ACHN (cell line): ENCODE measurements around the gene DLL3.
A peak's percentile ranks its signal among the peaks of the same experiment; 100 is the strongest.
"Not testable (repeated sequence)": the region's sequence is repeated elsewhere in the genome, so short reads cannot be mapped to it uniquely, and the experiment has no call there.

Source experiments
- DNase-seq: peaks from one replicate; pipeline ENCODE4 v3.0.0-alpha.2; 2015
- in situ Hi-C: cut with HindIII; loops from 2 replicates; pipeline ENCODE4 v1.10.0; 2017; ENCODE audit warnings: low sequenced_read_pairs, low pct_ligation_motif_present, low pct_unique_long_range_greater_than_20kb

DLL3 gene, protein sequence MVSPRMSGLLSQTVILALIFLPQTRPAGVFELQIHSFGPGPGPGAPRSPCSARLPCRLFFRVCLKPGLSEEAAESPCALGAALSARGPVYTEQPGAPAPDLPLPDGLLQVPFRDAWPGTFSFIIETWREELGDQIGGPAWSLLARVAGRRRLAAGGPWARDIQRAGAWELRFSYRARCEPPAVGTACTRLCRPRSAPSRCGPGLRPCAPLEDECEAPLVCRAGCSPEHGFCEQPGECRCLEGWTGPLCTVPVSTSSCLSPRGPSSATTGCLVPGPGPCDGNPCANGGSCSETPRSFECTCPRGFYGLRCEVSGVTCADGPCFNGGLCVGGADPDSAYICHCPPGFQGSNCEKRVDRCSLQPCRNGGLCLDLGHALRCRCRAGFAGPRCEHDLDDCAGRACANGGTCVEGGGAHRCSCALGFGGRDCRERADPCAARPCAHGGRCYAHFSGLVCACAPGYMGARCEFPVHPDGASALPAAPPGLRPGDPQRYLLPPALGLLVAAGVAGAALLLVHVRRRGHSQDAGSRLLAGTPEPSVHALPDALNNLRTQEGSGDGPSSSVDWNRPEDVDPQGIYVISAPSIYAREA

DNA sequence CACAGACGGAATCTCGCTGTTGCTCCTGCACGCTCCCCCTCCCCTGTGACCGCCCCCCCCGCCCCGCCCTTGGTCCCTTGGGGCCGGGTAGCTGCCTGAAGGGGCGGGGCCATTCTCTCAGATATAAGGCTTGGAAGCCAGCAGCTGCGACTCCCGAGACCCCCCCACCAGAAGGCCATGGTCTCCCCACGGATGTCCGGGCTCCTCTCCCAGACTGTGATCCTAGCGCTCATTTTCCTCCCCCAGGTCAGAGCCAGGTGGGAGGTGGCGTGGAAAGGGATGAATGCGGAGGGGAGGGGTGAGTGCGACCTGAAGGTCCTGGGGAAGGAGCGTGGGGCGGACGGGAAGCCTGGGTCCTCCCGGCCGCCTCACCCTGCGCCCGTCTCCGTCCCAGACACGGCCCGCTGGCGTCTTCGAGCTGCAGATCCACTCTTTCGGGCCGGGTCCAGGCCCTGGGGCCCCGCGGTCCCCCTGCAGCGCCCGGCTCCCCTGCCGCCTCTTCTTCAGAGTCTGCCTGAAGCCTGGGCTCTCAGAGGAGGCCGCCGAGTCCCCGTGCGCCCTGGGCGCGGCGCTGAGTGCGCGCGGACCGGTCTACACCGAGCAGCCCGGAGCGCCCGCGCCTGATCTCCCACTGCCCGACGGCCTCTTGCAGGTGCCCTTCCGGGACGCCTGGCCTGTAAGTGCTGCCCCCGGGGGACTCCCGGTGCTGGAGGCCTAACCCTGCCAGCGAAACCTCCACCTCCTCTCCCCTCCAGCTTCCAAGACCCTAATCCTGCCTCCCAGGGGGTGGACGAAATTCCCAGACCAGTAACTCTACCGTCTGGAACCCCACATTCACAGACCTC lies at the start of gene DLL3:
Gene DLL3 (plus strand): TSS at position 150 of the 845 bp plus-strand sequence. CDS start 28 bp downstream, at position 178.
- DNase-seq, result no peak

GRCh38 chr19:39449116-39449797 lies 49.5 kb upstream of the DLL3 start:
- in situ Hi-C loops, result no loop called here
- no peak for DNase-seq

More for the DNA sequence above, at the start of gene DLL3:
- in situ Hi-C loops, result no loop called here

DNA sequence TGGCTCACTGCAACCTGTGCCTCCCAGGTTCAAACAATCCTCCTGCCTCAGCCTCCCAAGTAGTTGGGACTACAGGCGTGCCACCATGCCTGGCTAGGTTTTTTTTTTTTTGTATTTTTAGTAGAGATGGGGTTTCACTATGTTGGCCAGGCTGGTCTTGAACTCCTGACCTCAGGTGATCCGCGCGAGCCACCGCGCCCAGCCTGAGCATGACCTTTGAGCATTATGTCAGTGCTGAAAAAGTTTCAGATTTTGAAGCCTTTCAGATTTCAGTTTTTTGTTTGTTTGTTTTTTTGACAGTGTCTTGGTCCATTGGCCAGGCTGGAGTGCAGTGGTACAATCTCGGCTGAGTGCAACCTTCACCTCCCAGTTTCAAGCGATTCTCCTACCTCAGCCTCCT lies 47.5 kb upstream of the DLL3 start:
- in situ Hi-C loops, DNase-seq: not testable (repeated sequence)

- no peak for DNase-seq
- in situ Hi-C loops, result no loop called here
These were observed 35.3 kb upstream of the DLL3 start for GRCh38 chr19:39463403-39463802.

- in situ Hi-C loops, result no loop called here
- DNase-seq, result no peak
These were observed 32.6 kb upstream of the DLL3 start for GRCh38 chr19:39465956-39466747.

DNA sequence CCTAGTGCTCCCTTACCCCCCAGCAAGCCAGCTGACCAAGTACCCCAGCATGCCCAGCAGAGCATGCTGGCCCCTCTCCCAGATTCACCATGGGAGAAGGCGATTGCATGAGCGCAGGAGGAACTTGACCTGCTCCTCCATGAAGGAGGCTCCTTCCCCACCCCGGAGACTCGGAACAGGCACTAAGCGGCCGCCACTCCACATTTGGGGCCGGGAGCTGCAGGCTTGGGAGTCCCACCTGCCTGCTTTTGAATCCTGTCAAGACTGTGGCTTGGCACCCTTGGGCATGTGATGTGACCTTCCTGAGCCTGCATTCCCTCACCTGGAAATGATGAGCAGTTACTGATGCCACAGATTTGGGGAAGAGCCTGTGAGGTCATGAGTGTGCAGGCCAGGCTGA lies 30.8 kb upstream of the DLL3 start:
- DNase-seq, result no peak
- in situ Hi-C loops, result no loop called here

DNA sequence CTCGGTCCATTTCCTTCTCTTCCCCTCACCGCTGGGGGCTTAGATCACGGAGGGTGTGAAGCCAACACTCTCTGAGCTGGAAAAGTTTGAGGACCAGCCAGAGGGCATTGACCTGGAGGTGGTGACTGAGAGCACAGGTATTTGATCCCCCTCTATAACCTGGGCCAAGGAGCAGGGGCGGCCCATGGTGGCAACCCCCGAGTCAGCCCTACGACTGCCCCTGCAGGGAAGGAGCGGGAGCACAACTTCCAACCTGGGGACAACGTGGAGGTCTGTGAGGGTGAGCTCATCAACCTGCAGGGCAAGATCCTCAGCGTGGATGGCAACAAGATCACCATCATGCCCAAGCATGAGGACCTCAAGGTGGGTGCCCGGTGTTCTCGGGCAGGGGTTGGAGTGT lies 29.7 kb upstream of the DLL3 start:
- in situ Hi-C loops, result no loop called here
- DNase-seq, result no peak

GRCh38 chr19:39469567-39469966 lies 29.2 kb upstream of the DLL3 start:
- in situ Hi-C loops, result no loop called here
- DNase-seq, result no peak

- no peak for DNase-seq
- in situ Hi-C loops, result no loop called here
These were observed 27.9 kb upstream of the DLL3 start for GRCh38 chr19:39470724-39471339.

- DNase-seq, result no peak
- in situ Hi-C loops, result no loop called here
These were observed 26.8 kb upstream of the DLL3 start for GRCh38 chr19:39471756-39472536.

DNA sequence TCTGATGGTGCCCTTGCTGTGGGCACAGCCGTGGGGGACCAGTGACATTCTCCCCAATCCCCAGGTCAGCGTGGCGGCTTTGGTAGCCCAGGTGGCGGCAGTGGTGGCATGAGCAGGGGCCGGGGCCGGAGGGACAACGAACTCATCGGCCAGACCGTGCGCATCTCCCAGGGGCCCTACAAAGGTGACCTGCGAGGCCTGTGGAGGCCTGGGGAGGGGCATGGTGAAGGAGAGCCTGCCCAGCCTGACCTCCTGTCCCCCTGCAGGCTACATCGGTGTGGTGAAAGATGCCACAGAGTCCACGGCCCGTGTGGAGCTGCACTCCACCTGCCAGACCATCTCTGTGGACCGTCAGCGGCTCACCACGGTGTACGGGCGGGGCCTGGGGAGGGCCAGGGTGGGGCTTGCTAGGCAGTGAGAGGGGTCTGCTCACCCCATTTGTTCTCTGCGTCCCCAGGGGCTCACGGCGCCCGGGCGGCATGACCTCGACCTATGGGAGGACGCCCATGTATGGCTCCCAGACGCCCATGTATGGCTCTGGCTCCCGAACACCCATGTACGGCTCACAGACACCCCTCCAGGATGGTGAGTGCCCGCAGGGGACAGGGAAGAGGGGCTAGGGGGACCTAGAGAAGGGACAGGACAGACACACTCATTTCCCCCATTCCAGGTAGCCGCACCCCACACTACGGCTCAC lies 25.9 kb upstream of the DLL3 start:
- in situ Hi-C loops, result no loop called here
- no peak for DNase-seq

DNA sequence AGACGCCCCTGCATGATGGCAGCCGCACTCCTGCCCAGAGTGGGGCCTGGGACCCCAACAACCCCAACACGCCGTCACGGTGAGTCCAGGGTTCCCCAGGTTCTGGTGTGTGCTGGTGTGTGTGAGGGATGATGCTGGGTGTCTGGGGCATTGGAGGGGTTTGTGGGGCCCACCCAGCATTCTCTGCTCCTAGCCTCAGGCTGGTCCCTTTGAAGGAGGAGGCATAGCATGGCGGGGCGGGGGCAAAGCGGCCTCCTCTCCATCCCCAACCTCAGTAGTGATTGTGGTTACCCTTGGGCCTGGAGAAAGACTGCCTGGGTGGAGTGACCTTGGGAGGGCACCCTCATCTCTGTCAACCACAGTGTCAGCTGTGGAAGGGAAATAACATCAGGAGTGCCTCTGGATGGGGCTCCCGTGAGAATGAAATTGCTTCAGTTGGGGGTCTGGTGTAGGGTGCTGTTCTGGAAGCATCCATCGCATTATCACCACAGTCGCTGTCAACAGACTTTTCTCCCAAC lies 25.2 kb upstream of the DLL3 start:
- in situ Hi-C loops, result no loop called here
- no peak for DNase-seq

DNA sequence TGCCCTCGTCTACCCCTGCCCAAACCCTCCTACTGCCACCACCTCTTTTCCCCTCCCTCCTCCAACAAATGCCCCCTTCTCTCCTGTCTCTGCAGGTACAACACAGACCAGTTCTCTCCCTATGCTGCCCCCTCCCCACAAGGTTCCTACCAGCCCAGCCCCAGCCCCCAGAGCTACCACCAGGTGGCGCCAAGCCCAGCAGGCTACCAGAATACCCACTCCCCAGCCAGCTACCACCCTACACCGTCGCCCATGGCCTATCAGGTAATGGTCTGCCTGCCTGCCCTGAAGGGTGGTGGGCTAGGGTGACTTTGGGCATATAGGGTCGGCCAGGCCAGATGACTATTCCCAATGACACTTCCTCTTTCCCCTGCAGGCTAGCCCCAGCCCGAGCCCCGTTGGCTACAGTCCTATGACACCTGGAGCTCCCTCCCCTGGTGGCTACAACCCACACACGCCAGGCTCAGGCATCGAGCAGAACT lies 24.6 kb upstream of the DLL3 start:
- in situ Hi-C loops, result no loop called here
- DNase-seq, result peak; percentile 37

DNA sequence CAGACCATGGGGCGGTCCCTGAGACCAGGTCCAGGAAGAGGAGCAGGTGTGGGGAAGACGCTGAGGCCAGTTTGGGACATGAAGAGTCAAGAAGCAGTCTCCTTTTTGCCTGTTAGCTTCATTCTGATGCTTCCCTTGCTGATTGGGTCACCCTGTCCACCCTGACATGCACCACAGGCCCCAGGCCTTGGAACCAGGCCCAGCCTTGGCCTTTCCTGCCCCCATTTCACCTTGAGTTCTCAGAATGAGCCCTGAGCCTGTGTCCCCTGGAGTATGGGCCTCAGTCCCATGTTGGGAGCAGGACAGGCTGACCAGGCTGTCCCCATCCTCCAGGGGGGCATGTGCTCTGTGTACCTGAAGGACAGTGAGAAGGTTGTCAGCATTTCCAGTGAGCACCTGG lies 23.0 kb upstream of the DLL3 start:
- DNase-seq, result no peak
- in situ Hi-C loops, result no loop called here

DNA sequence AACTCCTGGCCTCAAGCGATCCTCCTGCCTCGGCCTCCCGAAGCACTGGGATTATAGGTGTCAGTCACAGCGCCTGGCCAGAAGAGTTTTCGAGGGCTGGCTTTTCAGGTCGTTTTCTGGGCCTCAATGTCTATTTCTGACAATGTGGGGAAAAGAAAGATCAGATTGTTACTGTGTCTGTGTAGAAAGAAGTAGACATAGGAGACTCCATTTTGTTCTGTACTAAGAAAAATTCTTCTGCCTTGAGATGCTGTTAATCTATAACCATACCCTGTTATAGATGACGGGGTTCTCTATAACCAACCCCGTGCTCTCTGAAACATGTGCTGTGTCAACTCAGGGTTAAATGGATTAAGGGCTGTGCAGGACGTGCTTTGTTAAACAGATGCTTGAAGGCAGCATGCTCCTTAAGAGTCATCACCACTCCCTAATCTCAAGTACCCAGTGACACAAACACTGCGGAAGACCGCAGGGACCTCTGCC lies 19.4 kb upstream of the DLL3 start:
- DNase-seq, in situ Hi-C loops: not testable (repeated sequence)

DNA sequence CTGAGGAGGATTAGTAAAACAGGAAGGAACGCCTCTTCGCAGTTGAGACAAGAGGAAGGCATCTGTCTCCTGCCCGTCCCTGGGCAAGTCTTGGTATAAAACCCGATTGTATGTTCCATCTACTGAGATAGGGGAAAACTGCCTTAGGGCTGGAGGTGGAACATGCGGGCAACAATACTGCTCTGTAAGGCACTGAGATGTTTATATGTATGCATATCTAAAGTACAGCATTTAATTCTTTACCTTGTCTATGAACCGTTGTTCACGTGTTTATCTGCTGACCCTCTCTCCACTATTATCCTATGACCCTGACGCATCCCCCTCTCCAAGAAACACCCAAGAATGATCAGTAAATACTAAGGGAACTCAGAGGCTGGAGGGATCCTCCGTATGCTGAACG lies 18.8 kb upstream of the DLL3 start:
- DNase-seq, result no peak
- in situ Hi-C loops, result no loop called here
